GM23338 (cell line): ENCODE results near the gene CIB4. TPM values are rescaled to one million over a fixed set of nuclear protein-coding genes. Genes with fewer than 3 reads are reported as not detected.

Experiments used
- ATAC-seq: fragments of 200-7000 bp; cut with Tn5 transposase; 3 replicates; pipeline ENCODE4 v1.9.1; 2020
- DNase-seq: peaks from one replicate; pipeline ENCODE4 v3.0.0-alpha.2; 2015; ENCODE audit warnings: low spot score
- H2AFZ ChIP-seq: fragments of 200-600 bp; sonication (generic); 2 replicates; pipeline ENCODE4 v1.8.0; 2016; ENCODE audit warnings: antibody characterized with exemption, mild to moderate bottlenecking, moderate library complexity
- H3F3A ChIP-seq: fragments of 200-600 bp; sonication (generic); replicated peaks from 2 replicates; pipeline ENCODE4 v1.8.0; 2017; ENCODE audit warnings: antibody characterized with exemption, mixed run types, low read depth
- H3K27ac ChIP-seq: fragments of 200-600 bp; sonication (generic); 2 replicates; pipeline ENCODE4 v1.6.1; 2016; ENCODE audit warnings: low read depth
- H3K27me3 ChIP-seq: fragments of 200-600 bp; sonication (generic); 2 replicates; pipeline ENCODE4 v1.8.0; 2016; ENCODE audit warnings: mild to moderate bottlenecking, mixed run types, moderate library complexity; ENCODE audit not compliant: insufficient read depth
- H3K36me3 ChIP-seq: fragments of 200-600 bp; sonication (generic); 2 replicates; pipeline ENCODE4 v1.8.0; 2016; ENCODE audit warnings: mild to moderate bottlenecking; ENCODE audit not compliant: insufficient read depth
- H3K4me1 ChIP-seq: fragments of 200-600 bp; sonication (generic); 2 replicates; pipeline ENCODE4 v1.8.0; 2016; ENCODE audit warnings: mild to moderate bottlenecking, moderate library complexity; ENCODE audit not compliant: insufficient read depth
- H3K4me2 ChIP-seq: fragments of 200-600 bp; sonication (generic); 2 replicates; pipeline ENCODE4 v1.7.1; 2017; ENCODE audit warnings: mixed run types
- H3K4me3 ChIP-seq: fragments of 200-600 bp; sonication (generic); 2 replicates; pipeline ENCODE4 v1.6.1; 2016; ENCODE audit warnings: mixed run types
- H3K79me2 ChIP-seq: fragments of 200-600 bp; sonication (generic); replicated peaks from 2 replicates; pipeline ENCODE4 v1.8.0; 2017; ENCODE audit warnings: mild to moderate bottlenecking; ENCODE audit not compliant: insufficient read depth
- H3K9me2 ChIP-seq: fragments of 200-600 bp; sonication (generic); 2 replicates; pipeline ENCODE4 v1.8.0; 2017; ENCODE audit not compliant: insufficient read depth
- H4K20me1 ChIP-seq: fragments of 200-600 bp; sonication (generic); replicated peaks from 2 replicates; pipeline ENCODE4 v1.8.0; 2017; ENCODE audit warnings: mild to moderate bottlenecking; ENCODE audit not compliant: insufficient read depth
- H3K27ac Mint-ChIP-seq: 2 replicates; pipeline ENCODE4 v1.8.0; 2020; ENCODE audit warnings: inconsistent platforms, mild to moderate bottlenecking, moderate library complexity, mixed read lengths
- H3K27me3 Mint-ChIP-seq: 3 replicates; pipeline ENCODE4 v1.8.0; 2022; ENCODE audit warnings: low read depth, mild to moderate bottlenecking, moderate library complexity, mixed read lengths, inconsistent platforms; ENCODE audit not compliant: insufficient read depth, poor library complexity
- H3K36me3 Mint-ChIP-seq: 3 replicates; pipeline ENCODE4 v1.8.0; 2021; ENCODE audit warnings: low read depth, mild to moderate bottlenecking, inconsistent platforms, moderate library complexity, mixed read lengths
- H3K4me1 Mint-ChIP-seq: 3 replicates; pipeline ENCODE4 v1.8.0; 2020; ENCODE audit warnings: mild to moderate bottlenecking, inconsistent platforms, mixed read lengths
- H3K4me3 Mint-ChIP-seq: 3 replicates; pipeline ENCODE4 v1.8.0; 2021; ENCODE audit warnings: moderate library complexity, mild to moderate bottlenecking, inconsistent platforms, mixed read lengths
- H3K9me3 Mint-ChIP-seq: 3 replicates; pipeline ENCODE4 v1.8.0; 2020; ENCODE audit warnings: moderate library complexity, mild to moderate bottlenecking, inconsistent platforms, mixed read lengths
- CTCF ChIP-seq, 2 experiments: fragments of 200-600 bp in 1 of 2; sonication (generic) in 1 of 2; conservative IDR thresholded peaks; 2 replicates each; pipeline versions ENCODE4 v1.5.1 to v1.6.1; 2016 to 2017; ENCODE audit warnings: antibody characterized with exemption in 2 of 2, low read depth in 2 of 2, mild to moderate bottlenecking in 2 of 2, moderate library complexity in 1 of 2
- POLR2AphosphoS5 ChIP-seq: IDR thresholded peaks from 2 replicates; pipeline ENCODE4 v1.6.1; 2016; ENCODE audit warnings: antibody characterized with exemption, low read depth
- STAT1 ChIP-seq: IDR thresholded peaks from one replicate; pipeline ENCODE4 v1.6.1; 2016; ENCODE audit warnings: antibody characterized with exemption; ENCODE audit not compliant: unreplicated experiment
- ZNF114 ChIP-seq: fragments of 250-450 bp; sonication (Bioruptor Pico); IDR thresholded peaks from 2 replicates; pipeline ENCODE4 v1.5.0; 2020; ENCODE audit warnings: mild to moderate bottlenecking, moderate library complexity
- ZNF331 ChIP-seq: fragments of 250-450 bp; sonication (Bioruptor Pico); IDR thresholded peaks from 2 replicates; pipeline ENCODE4 v1.5.0; 2020; ENCODE audit warnings: low read depth, mild to moderate bottlenecking, moderate library complexity
- polyA plus RNA-seq: library from polyadenylated mRNA; unstranded; fragments of >200 nt; fragmentation: Nextera tagmentation; extraction: Ambion mirVana; gene quantifications from 2 replicates; pipeline ENCODE4 v1.2.1, GENCODE V29; 2016
- total RNA-seq: library from RNA; depleted of rRNA; stranded (reverse); fragments of >200 nt; shearing (Covaris generic); gene quantifications from 2 replicates; pipeline ENCODE4 v1.2.3, GENCODE V29; 2014
- TF ChIP-seq, protein P1 (sequence below): IDR thresholded peaks from one replicate; pipeline ENCODE4 v1.6.1; 2018; ENCODE audit warnings: antibody characterized with exemption; ENCODE audit not compliant: unreplicated experiment
- TF ChIP-seq, protein P2 (sequence below): fragments of 250-450 bp; sonication (Bioruptor Pico); IDR thresholded peaks from 2 replicates; pipeline ENCODE4 v1.5.0; 2020; ENCODE audit warnings: mild to moderate bottlenecking, moderate library complexity
- TF ChIP-seq, protein P3 (sequence below): IDR thresholded peaks from 2 replicates; pipeline ENCODE4 v1.6.1; 2016; ENCODE audit warnings: antibody characterized with exemption

The CIB4 gene
- total and polyA plus RNA-seq, 2 experiments from 2014 or later: not detected

GRCh38 chr2:26687328-26687727, 46.2 kb upstream of the CIB4 start:
- Mint-ChIP-seq H3K36me3 (no peaks in the 10 kb centered on the region), H3K4me1 (peaks cover 18% of the 10 kb centered on the region; the same call in 2 of the 3 replicates), H3K9me3 (no peaks in the 10 kb centered on the region), H3K27me3 (peaks cover 19% of the 10 kb centered on the region), H3K27ac (no peak overlapping the region), H3K4me3 (no peak overlapping the region)
- ATAC-seq: no peak
- Histone ChIP-seq H3K4me2 (no peak overlapping the region), H3K9me2 (no peaks in the 10 kb centered on the region), H3F3A (no peaks in the 10 kb centered on the region), H3K27ac (no peak overlapping the region), H3K4me3 (no peak overlapping the region), H3K79me2 (no peaks in the 10 kb centered on the region), H3K36me3 (no peaks in the 10 kb centered on the region), H4K20me1 (no peaks in the 10 kb centered on the region), H3K27me3 (peaks cover 9% of the 10 kb centered on the region; the same call in 1 of the 2 replicates), H3K4me1 (no peaks in the 10 kb centered on the region), H2AFZ (0 out of 2 replicates have a peak overlapping the region, but pooled peaks have one; percentile 38)
- no peak for DNase-seq
- TF ChIP-seq ZNF114 (CRISPR knock-in tag): no peak
- no peak for TF ChIP-seq STAT1
- TF ChIP-seq ZNF331: no peak
- TF ChIP-seq, protein P1, sequence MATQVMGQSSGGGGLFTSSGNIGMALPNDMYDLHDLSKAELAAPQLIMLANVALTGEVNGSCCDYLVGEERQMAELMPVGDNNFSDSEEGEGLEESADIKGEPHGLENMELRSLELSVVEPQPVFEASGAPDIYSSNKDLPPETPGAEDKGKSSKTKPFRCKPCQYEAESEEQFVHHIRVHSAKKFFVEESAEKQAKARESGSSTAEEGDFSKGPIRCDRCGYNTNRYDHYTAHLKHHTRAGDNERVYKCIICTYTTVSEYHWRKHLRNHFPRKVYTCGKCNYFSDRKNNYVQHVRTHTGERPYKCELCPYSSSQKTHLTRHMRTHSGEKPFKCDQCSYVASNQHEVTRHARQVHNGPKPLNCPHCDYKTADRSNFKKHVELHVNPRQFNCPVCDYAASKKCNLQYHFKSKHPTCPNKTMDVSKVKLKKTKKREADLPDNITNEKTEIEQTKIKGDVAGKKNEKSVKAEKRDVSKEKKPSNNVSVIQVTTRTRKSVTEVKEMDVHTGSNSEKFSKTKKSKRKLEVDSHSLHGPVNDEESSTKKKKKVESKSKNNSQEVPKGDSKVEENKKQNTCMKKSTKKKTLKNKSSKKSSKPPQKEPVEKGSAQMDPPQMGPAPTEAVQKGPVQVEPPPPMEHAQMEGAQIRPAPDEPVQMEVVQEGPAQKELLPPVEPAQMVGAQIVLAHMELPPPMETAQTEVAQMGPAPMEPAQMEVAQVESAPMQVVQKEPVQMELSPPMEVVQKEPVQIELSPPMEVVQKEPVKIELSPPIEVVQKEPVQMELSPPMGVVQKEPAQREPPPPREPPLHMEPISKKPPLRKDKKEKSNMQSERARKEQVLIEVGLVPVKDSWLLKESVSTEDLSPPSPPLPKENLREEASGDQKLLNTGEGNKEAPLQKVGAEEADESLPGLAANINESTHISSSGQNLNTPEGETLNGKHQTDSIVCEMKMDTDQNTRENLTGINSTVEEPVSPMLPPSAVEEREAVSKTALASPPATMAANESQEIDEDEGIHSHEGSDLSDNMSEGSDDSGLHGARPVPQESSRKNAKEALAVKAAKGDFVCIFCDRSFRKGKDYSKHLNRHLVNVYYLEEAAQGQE: no peak

GRCh38 chr2:26685989-26686839, 45.0 kb upstream of the CIB4 start:
- H3K4me1 Mint-ChIP-seq: peaks cover 14% of the 10 kb centered on the region; the same call in 2 of the 3 replicates
- Histone ChIP-seq H3K9me2 (no peaks in the 10 kb centered on the region), H2AFZ (no peak overlapping the region), H3K4me3 (no peak overlapping the region), H3K27ac (no peak overlapping the region), H3K36me3 (no peaks in the 10 kb centered on the region), H3K4me2 (no peak overlapping the region), H3K27me3 (peaks cover 8% of the 10 kb centered on the region; the same call in 1 of the 2 replicates), H4K20me1 (no peaks in the 10 kb centered on the region), H3K79me2 (no peaks in the 10 kb centered on the region), H3F3A (no peaks in the 10 kb centered on the region), H3K4me1 (no peaks in the 10 kb centered on the region)
- no peaks in the 10 kb centered on the region for H3K9me3 Mint-ChIP-seq
- ATAC-seq (peak; percentile 24; the same call in 2 of the 3 replicates), DNase-seq (no peak)
- peaks cover 19% of the 10 kb centered on the region for H3K27me3 Mint-ChIP-seq
- no peak overlapping the region for H3K27ac Mint-ChIP-seq
- H3K36me3 Mint-ChIP-seq: no peaks in the 10 kb centered on the region
- H3K4me3 Mint-ChIP-seq: no peak overlapping the region
- TF ChIP-seq, protein P2, sequence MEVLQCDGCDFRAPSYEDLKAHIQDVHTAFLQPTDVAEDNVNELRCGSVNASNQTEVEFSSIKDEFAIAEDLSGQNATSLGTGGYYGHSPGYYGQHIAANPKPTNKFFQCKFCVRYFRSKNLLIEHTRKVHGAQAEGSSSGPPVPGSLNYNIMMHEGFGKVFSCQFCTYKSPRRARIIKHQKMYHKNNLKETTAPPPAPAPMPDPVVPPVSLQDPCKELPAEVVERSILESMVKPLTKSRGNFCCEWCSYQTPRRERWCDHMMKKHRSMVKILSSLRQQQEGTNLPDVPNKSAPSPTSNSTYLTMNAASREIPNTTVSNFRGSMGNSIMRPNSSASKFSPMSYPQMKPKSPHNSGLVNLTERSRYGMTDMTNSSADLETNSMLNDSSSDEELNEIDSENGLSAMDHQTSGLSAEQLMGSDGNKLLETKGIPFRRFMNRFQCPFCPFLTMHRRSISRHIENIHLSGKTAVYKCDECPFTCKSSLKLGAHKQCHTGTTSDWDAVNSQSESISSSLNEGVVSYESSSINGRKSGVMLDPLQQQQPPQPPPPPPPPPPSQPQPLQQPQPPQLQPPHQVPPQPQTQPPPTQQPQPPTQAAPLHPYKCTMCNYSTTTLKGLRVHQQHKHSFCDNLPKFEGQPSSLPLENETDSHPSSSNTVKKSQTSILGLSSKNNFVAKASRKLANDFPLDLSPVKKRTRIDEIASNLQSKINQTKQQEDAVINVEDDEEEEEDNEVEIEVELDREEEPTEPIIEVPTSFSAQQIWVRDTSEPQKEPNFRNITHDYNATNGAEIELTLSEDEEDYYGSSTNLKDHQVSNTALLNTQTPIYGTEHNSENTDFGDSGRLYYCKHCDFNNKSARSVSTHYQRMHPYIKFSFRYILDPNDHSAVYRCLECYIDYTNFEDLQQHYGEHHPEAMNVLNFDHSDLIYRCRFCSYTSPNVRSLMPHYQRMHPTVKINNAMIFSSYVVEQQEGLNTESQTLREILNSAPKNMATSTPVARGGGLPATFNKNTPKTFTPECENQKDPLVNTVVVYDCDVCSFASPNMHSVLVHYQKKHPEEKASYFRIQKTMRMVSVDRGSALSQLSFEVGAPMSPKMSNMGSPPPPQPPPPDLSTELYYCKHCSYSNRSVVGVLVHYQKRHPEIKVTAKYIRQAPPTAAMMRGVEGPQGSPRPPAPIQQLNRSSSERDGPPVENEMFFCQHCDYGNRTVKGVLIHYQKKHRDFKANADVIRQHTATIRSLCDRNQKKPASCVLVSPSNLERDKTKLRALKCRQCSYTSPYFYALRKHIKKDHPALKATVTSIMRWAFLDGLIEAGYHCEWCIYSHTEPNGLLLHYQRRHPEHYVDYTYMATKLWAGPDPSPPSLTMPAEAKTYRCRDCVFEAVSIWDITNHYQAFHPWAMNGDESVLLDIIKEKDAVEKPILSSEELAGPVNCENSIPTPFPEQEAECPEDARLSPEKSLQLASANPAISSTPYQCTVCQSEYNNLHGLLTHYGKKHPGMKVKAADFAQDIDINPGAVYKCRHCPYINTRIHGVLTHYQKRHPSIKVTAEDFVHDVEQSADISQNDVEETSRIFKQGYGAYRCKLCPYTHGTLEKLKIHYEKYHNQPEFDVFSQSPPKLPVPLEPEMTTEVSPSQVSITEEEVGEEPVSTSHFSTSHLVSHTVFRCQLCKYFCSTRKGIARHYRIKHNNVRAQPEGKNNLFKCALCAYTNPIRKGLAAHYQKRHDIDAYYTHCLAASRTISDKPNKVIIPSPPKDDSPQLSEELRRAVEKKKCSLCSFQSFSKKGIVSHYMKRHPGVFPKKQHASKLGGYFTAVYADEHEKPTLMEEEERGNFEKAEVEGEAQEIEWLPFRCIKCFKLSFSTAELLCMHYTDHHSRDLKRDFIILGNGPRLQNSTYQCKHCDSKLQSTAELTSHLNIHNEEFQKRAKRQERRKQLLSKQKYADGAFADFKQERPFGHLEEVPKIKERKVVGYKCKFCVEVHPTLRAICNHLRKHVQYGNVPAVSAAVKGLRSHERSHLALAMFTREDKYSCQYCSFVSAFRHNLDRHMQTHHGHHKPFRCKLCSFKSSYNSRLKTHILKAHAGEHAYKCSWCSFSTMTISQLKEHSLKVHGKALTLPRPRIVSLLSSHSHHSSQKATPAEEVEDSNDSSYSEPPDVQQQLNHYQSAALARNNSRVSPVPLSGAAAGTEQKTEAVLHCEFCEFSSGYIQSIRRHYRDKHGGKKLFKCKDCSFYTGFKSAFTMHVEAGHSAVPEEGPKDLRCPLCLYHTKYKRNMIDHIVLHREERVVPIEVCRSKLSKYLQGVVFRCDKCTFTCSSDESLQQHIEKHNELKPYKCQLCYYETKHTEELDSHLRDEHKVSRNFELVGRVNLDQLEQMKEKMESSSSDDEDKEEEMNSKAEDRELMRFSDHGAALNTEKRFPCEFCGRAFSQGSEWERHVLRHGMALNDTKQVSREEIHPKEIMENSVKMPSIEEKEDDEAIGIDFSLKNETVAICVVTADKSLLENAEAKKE (CRISPR knock-in tag): no peak
- no peak for TF ChIP-seq POLR2AphosphoS5
- TF ChIP-seq, protein P3, sequence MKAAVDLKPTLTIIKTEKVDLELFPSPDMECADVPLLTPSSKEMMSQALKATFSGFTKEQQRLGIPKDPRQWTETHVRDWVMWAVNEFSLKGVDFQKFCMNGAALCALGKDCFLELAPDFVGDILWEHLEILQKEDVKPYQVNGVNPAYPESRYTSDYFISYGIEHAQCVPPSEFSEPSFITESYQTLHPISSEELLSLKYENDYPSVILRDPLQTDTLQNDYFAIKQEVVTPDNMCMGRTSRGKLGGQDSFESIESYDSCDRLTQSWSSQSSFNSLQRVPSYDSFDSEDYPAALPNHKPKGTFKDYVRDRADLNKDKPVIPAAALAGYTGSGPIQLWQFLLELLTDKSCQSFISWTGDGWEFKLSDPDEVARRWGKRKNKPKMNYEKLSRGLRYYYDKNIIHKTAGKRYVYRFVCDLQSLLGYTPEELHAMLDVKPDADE: no peak
- TF ChIP-seq CTCF (conservative IDR thresholded peaks at IDR 0.05; ENCODE audit: low read depth in 2 of 2): no peak
